SK-N-SH treated with all-trans-retinoic acid at 6 μM for 48 hours (cell line): ENCODE measurements around the gene INTS1.

Experiments
- ATAC-seq: fragments of 200-7000 bp; cut with Tn5 transposase; 3 replicates; pipeline ENCODE4 v1.9.1; 2020; ENCODE audit warnings: mild to moderate bottlenecking, moderate library complexity
- ARNTL ChIP-seq: fragments of 450-650 bp; formaldehyde crosslinking; IDR thresholded peaks from 2 replicates; pipeline ENCODE4 v1.5.0; 2020; ENCODE audit warnings: low read depth, mild to moderate bottlenecking, moderate library complexity, borderline replicate concordance
- BACH2 ChIP-seq: fragments of 250-450 bp; sonication (Bioruptor Pico); IDR thresholded peaks from 2 replicates; pipeline ENCODE4 v1.9.0; 2021; ENCODE audit warnings: mild to moderate bottlenecking, borderline replicate concordance
- CREB5 ChIP-seq: fragments of 250-450 bp; sonication (Bioruptor Pico); IDR thresholded peaks from 2 replicates; pipeline ENCODE4 v1.5.1; 2020; ENCODE audit warnings: low read depth, mild to moderate bottlenecking, moderate library complexity
- CSDC2 ChIP-seq: fragments of 250-450 bp; sonication (Bioruptor Pico); IDR thresholded peaks from 2 replicates; pipeline ENCODE4 v1.5.0; 2020; ENCODE audit warnings: mild to moderate bottlenecking, moderate library complexity
- CSRNP3 ChIP-seq: fragments of 250-450 bp; sonication (Bioruptor Pico); IDR thresholded peaks from 2 replicates; pipeline ENCODE4 v1.5.1; 2021; ENCODE audit warnings: mild to moderate bottlenecking, moderate library complexity
- ESRRG ChIP-seq: fragments of 250-450 bp; sonication (Bioruptor Pico); IDR thresholded peaks from 2 replicates; pipeline ENCODE4 v1.6.1; 2021; ENCODE audit warnings: mild to moderate bottlenecking
- GLIS3 ChIP-seq: fragments of 250-450 bp; sonication (Bioruptor Pico); IDR thresholded peaks from 2 replicates; pipeline ENCODE4 v1.5.0; 2020; ENCODE audit warnings: mild to moderate bottlenecking, moderate library complexity
- ISL1 ChIP-seq: fragments of 250-450 bp; sonication (Bioruptor Pico); IDR thresholded peaks from 2 replicates; pipeline ENCODE4 v2.1.2; 2022; ENCODE audit warnings: mild to moderate bottlenecking, moderate library complexity
- PATZ1 ChIP-seq: fragments of 250-450 bp; sonication (Bioruptor Pico); IDR thresholded peaks from 2 replicates; pipeline ENCODE4 v1.8.0; 2020; ENCODE audit warnings: mild to moderate bottlenecking, moderate library complexity, borderline replicate concordance
- POU6F1 ChIP-seq: fragments of 250-450 bp; sonication (Bioruptor Pico); IDR thresholded peaks from 2 replicates; pipeline ENCODE4 v1.8.0; 2021; ENCODE audit warnings: low read depth, mild to moderate bottlenecking, moderate library complexity, borderline replicate concordance
- PPARA ChIP-seq: fragments of 250-450 bp; sonication (Bioruptor Pico); IDR thresholded peaks from 2 replicates; pipeline ENCODE4 v1.5.0; 2020; ENCODE audit warnings: mild to moderate bottlenecking, borderline replicate concordance
- RARB ChIP-seq: fragments of 250-450 bp; sonication (Bioruptor Pico); IDR thresholded peaks from 2 replicates; pipeline ENCODE4 v1.8.0; 2021; ENCODE audit warnings: mild to moderate bottlenecking, moderate library complexity
- SNAI2 ChIP-seq: fragments of 250-450 bp; sonication (Bioruptor Pico); IDR thresholded peaks from 2 replicates; pipeline ENCODE4 v1.5.0; 2020; ENCODE audit warnings: mild to moderate bottlenecking, moderate library complexity
- TCF4 ChIP-seq: fragments of 250-450 bp; sonication (Bioruptor Pico); IDR thresholded peaks from 2 replicates; pipeline ENCODE4 v1.8.0; 2021; ENCODE audit warnings: mild to moderate bottlenecking, moderate library complexity, borderline replicate concordance
- TOX ChIP-seq: fragments of 250-450 bp; sonication (Bioruptor Pico); IDR thresholded peaks from 2 replicates; pipeline ENCODE4 v1.8.0; 2021; ENCODE audit warnings: mild to moderate bottlenecking, moderate library complexity, borderline replicate concordance
- TSHZ2 ChIP-seq: fragments of 250-450 bp; sonication (Bioruptor Pico); IDR thresholded peaks from 2 replicates; pipeline ENCODE4 v1.5.0; 2020; ENCODE audit warnings: mild to moderate bottlenecking, moderate library complexity
- ZC3H10 ChIP-seq: fragments of 250-450 bp; sonication (Bioruptor Pico); IDR thresholded peaks from 2 replicates; pipeline ENCODE4 v1.5.1; 2021; ENCODE audit warnings: mild to moderate bottlenecking, moderate library complexity
- ZFP3 ChIP-seq: fragments of 250-450 bp; sonication (Bioruptor Pico); IDR thresholded peaks from 2 replicates; pipeline ENCODE4 v1.5.0; 2020; ENCODE audit warnings: mild to moderate bottlenecking, moderate library complexity
- ZFP30 ChIP-seq: fragments of 450-650 bp; formaldehyde crosslinking; IDR thresholded peaks from 2 replicates; pipeline ENCODE4 v1.5.0; 2022; ENCODE audit warnings: mild to moderate bottlenecking, moderate library complexity
- ZNF565 ChIP-seq: fragments of 450-650 bp; formaldehyde crosslinking; conservative IDR thresholded peaks from 2 replicates; pipeline ENCODE4 v1.5.0; 2020; ENCODE audit warnings: low read depth, mild to moderate bottlenecking, moderate library complexity
- ZNF70 ChIP-seq: fragments of 450-650 bp; formaldehyde crosslinking; IDR thresholded peaks from 2 replicates; pipeline ENCODE4 v1.5.0; 2020; ENCODE audit warnings: mild to moderate bottlenecking, moderate library complexity
- ZNF8 ChIP-seq: fragments of 450-650 bp; formaldehyde crosslinking; IDR thresholded peaks from 2 replicates; pipeline ENCODE4 v1.5.0; 2020; ENCODE audit warnings: mild to moderate bottlenecking, moderate library complexity

INTS1 gene

GRCh38 chr7:1505731-1506550 is 1.8 kb upstream of the INTS1 start:
- no peak for TF ChIP-seq CREB5 (CRISPR knock-in tag)
- TF ChIP-seq ZNF70, result no peak
- no peak for TF ChIP-seq TSHZ2
- TF ChIP-seq SNAI2 (CRISPR knock-in tag), result no peak
- TF ChIP-seq ARNTL, result no peak
- no peak for TF ChIP-seq ESRRG (CRISPR knock-in tag)
- no peak for TF ChIP-seq BACH2
- TF ChIP-seq ZNF8 (CRISPR knock-in tag), result no peak
- TF ChIP-seq TOX (CRISPR knock-in tag), result no peak
- TF ChIP-seq POU6F1 (CRISPR knock-in tag), result no peak
- no peak for ATAC-seq

GRCh38 chr7:1503390-1503789 is 799 bp downstream of the INTS1 start:
- no peak for ATAC-seq
- TF ChIP-seq ZNF8 (CRISPR knock-in tag) (no peak), CSDC2 (CRISPR knock-in tag) (no peak), CSRNP3 (no peak), ZNF565 (CRISPR knock-in tag) (no peak), RARB (CRISPR knock-in tag) (no peak), ISL1 (CRISPR knock-in tag) (no peak), ZFP3 (no peak), ZFP30 (CRISPR knock-in tag) (no peak), GLIS3 (no peak), ZNF70 (no peak), SNAI2 (CRISPR knock-in tag) (no peak)
- TF ChIP-seq, all 23 proteins: peak for 0

- TF ChIP-seq GLIS3 (no peak), CSRNP3 (no peak), PPARA (CRISPR knock-in tag) (no peak), RARB (CRISPR knock-in tag) (no peak), ZNF8 (CRISPR knock-in tag) (no peak), ARNTL (no peak), ESRRG (CRISPR knock-in tag) (no peak), BACH2 (no peak), PATZ1 (CRISPR knock-in tag) (no peak), ZC3H10 (CRISPR knock-in tag) (no peak), TCF4 (CRISPR knock-in tag) (no peak), ZFP30 (CRISPR knock-in tag) (no peak), SNAI2 (CRISPR knock-in tag) (no peak), ISL1 (CRISPR knock-in tag) (no peak), TOX (CRISPR knock-in tag) (no peak), ZNF565 (CRISPR knock-in tag) (no peak)
- ATAC-seq, result no peak
These were observed 1.3 kb downstream of the INTS1 start for GRCh38 chr7:1502845-1503244.
